A549 (cell line): ENCODE data around the gene SORL1. TPM values are rescaled to one million over a fixed set of nuclear protein-coding genes. Genes with fewer than 3 reads are reported as not detected.

ENCODE experiments used
- ATAC-seq, 2 experiments: fragments of 200-7000 bp in 1 of 2; fragments of >200 bp in 1 of 2; cut with Nextera tagmentation in 1 of 2; cut with Tn5 transposase in 1 of 2; 3 replicates each; pipeline versions ENCODE4 v1.8.0 to v1.9.1; 2018 to 2020; ENCODE audit warnings: mild to moderate bottlenecking in 1 of 2, moderate library complexity in 1 of 2
- CTCF ChIA-PET: fragments of 300-600 bp; sonication (Branson Sonifier 250); formaldehyde crosslinking; extraction: SDS; loops from one replicate; lab custom pipeline; 2021; ENCODE audit warnings: antibody characterized with exemption, inconsistent platforms; lab: Yijun Ruan, JAX
- POLR2A ChIA-PET: fragments of 350-600 bp; formaldehyde crosslinking; extraction: SDS; loops from one replicate; lab custom pipeline; 2021; ENCODE audit warnings: antibody characterized with exemption, inconsistent platforms; lab: Yijun Ruan, JAX
- DNase-seq, 2 experiments: peaks; one replicate each; pipeline versions ENCODE4 v3.0.0 to v3.0.0-alpha.2; 2011 to 2016; ENCODE audit warnings: low read depth in 1 of 2, low spot score in 1 of 2
- FAIRE-seq: peaks from 2 replicates; lab custom pipeline; 2011; peaks lifted over from hg19 to GRCh38; lab: Jason Lieb, UNC
- H3K27ac ChIP-seq, 2 experiments: fragments of >200 bp; sonication (Bioruptor Twin); formaldehyde crosslinking; 3 replicates each; pipeline ENCODE4 v1.5.1; 2016 to 2017
- H3K4me1 ChIP-seq: fragments of >200 bp; sonication (Bioruptor Twin); formaldehyde crosslinking; 3 replicates; pipeline ENCODE4 v1.6.1; 2016
- H3K4me2 ChIP-seq: fragments of >200 bp; sonication (Bioruptor Twin); formaldehyde crosslinking; 3 replicates; pipeline ENCODE4 v1.6.1; 2016
- H3K4me3 ChIP-seq: fragments of >200 bp; sonication (Bioruptor Twin); formaldehyde crosslinking; 3 replicates; pipeline ENCODE4 v1.5.1; 2016
- H3K9me3 ChIP-seq: fragments of >200 bp; sonication (Bioruptor Twin); formaldehyde crosslinking; 3 replicates; pipeline ENCODE4 v1.6.1; 2016
- ATOH8 ChIP-seq: fragments of 250-450 bp; sonication (Bioruptor Pico); IDR thresholded peaks from 2 replicates; pipeline ENCODE4 v1.5.0; 2020; ENCODE audit warnings: low read depth, mild to moderate bottlenecking, moderate library complexity
- BHLHE40 ChIP-seq: IDR thresholded peaks from 2 replicates; pipeline ENCODE4 v1.6.1; 2012; ENCODE audit warnings: low read depth, low read length, inconsistent platforms
- CBX2 ChIP-seq: fragments of 200-600 bp; sonication (generic); IDR thresholded peaks from 2 replicates; pipeline ENCODE4 v1.6.1; 2016; ENCODE audit warnings: low read depth, mild to moderate bottlenecking, borderline replicate concordance
- CEBPB ChIP-seq, 2 experiments: fragments of >200 bp in 1 of 2; sonication (Bioruptor Twin) in 1 of 2; formaldehyde crosslinking in 1 of 2; IDR thresholded peaks; 2 replicates each; pipeline ENCODE4 v1.6.1; 2012 to 2016
- CHD4 ChIP-seq: fragments of 200-600 bp; sonication (generic); IDR thresholded peaks from 2 replicates; pipeline ENCODE4 v1.6.1; 2016; ENCODE audit warnings: antibody characterized with exemption, mild to moderate bottlenecking, borderline replicate concordance
- EP300 ChIP-seq, 2 experiments: fragments of >200 bp; sonication (Bioruptor Twin); formaldehyde crosslinking; IDR thresholded peaks; 2 replicates in 1 of 2; 3 replicates in 1 of 2; pipeline ENCODE4 v1.6.1; 2016 to 2017
- FOSB ChIP-seq: fragments of 250-450 bp; sonication (Bioruptor Pico); IDR thresholded peaks from 2 replicates; pipeline ENCODE4 v1.5.0; 2020; ENCODE audit warnings: mild to moderate bottlenecking, moderate library complexity
- FOSL2 ChIP-seq, 2 experiments: fragments of 450-650 bp in 1 of 2; fragments of >200 bp in 1 of 2; sonication (Bioruptor Twin) in 1 of 2; formaldehyde crosslinking; IDR thresholded peaks; 2 replicates each; pipeline versions ENCODE4 v1.5.0 to v1.6.1; 2016 to 2020; ENCODE audit warnings: mild to moderate bottlenecking in 1 of 2, moderate library complexity in 1 of 2
- FOXS1 ChIP-seq: fragments of 250-450 bp; sonication (Bioruptor Pico); IDR thresholded peaks from 2 replicates; pipeline ENCODE4 v1.5.0; 2020; ENCODE audit warnings: mild to moderate bottlenecking, moderate library complexity
- HDAC2 ChIP-seq: fragments of 200-600 bp; sonication (generic); IDR thresholded peaks from 2 replicates; pipeline ENCODE4 v1.6.1; 2016
- HMGXB4 ChIP-seq: fragments of 250-450 bp; sonication (Bioruptor Pico); IDR thresholded peaks from 2 replicates; pipeline ENCODE4 v1.5.0; 2021; ENCODE audit warnings: mild to moderate bottlenecking, moderate library complexity, borderline replicate concordance
- HOXB13 ChIP-seq: fragments of 250-450 bp; sonication (Bioruptor Pico); IDR thresholded peaks from 2 replicates; pipeline ENCODE4 v1.5.0; 2020; ENCODE audit warnings: low read depth, mild to moderate bottlenecking, moderate library complexity
- HOXB5 ChIP-seq: fragments of 250-450 bp; sonication (Bioruptor Pico); IDR thresholded peaks from 2 replicates; pipeline ENCODE4 v1.5.0; 2020; ENCODE audit warnings: mild to moderate bottlenecking, moderate library complexity
- KDM5A ChIP-seq: fragments of 200-600 bp; sonication (generic); IDR thresholded peaks from 2 replicates; pipeline ENCODE4 v1.6.1; 2016; ENCODE audit warnings: antibody characterized with exemption, mild to moderate bottlenecking
- MAZ ChIP-seq: fragments of 150-350 bp; IDR thresholded peaks from 2 replicates; pipeline ENCODE4 v1.6.1; 2014; ENCODE audit warnings: antibody characterized with exemption, low read depth, low read length, borderline replicate concordance
- MYC ChIP-seq: IDR thresholded peaks from 2 replicates; pipeline ENCODE4 v1.6.1; 2012; ENCODE audit warnings: mild to moderate bottlenecking, inconsistent platforms, low read length, improper control_type of control experiment, borderline replicate concordance
- NFE2L2 ChIP-seq: fragments of 150-350 bp; conservative IDR thresholded peaks from 2 replicates; pipeline ENCODE4 v1.6.1; 2014; ENCODE audit warnings: low read length
- POLR2A ChIP-seq: IDR thresholded peaks from 2 replicates; pipeline ENCODE4 v1.6.1; 2012; ENCODE audit warnings: mild to moderate bottlenecking, low read length
- RAD21 ChIP-seq, 2 experiments: fragments of >200 bp in 1 of 2; sonication (Bioruptor Twin) in 1 of 2; formaldehyde crosslinking in 1 of 2; IDR thresholded peaks in 1 of 2; conservative IDR thresholded peaks in 1 of 2; 2 replicates in 1 of 2; 3 replicates in 1 of 2; pipeline ENCODE4 v1.6.1; 2012 to 2018; ENCODE audit warnings: inconsistent platforms in 1 of 2
- RCOR1 ChIP-seq: fragments of 150-350 bp; IDR thresholded peaks from 2 replicates; pipeline ENCODE4 v1.6.1; 2014; ENCODE audit warnings: antibody characterized with exemption, low read length, low read depth
- RNF2 ChIP-seq: fragments of 200-600 bp; sonication (generic); IDR thresholded peaks from 2 replicates; pipeline ENCODE4 v1.6.1; 2016; ENCODE audit warnings: low read depth, mild to moderate bottlenecking, antibody characterized with exemption, moderate library complexity, borderline replicate concordance
- ZNF302 ChIP-seq: fragments of 250-450 bp; sonication (Bioruptor Pico); IDR thresholded peaks from 2 replicates; pipeline ENCODE4 v1.9.0; 2021; ENCODE audit warnings: inconsistent platforms, mild to moderate bottlenecking, moderate library complexity
- ZSCAN20 ChIP-seq: fragments of 250-450 bp; sonication (Bioruptor Pico); IDR thresholded peaks from 2 replicates; pipeline ENCODE4 v1.8.0; 2022; ENCODE audit warnings: mild to moderate bottlenecking, moderate library complexity
- WGBS: methylation state at CpG from one replicate; pipeline ENCODE4 v1.1.6; 2017; ENCODE audit errors: missing lambda C conversion rate; 5-methylcytosine and 5-hydroxymethylcytosine counted together
- polyA plus RNA-seq, 4 experiments: library from polyadenylated mRNA; depleted of rRNA in 3 of 4; stranded (reverse); fragments of >200 nt; fragmentation: RNase III in 1 of 4; extraction: RNeasy Plus Mini Kit Qiagen cat#74134 plus additional on column Dnase treatment in 1 of 4; gene quantifications; 2 replicates in 3 of 4; 3 replicates in 1 of 4; pipeline ENCODE4 v1.2.3, GENCODE V29; 2011 to 2017
- TF ChIP-seq, protein P1 (sequence below): fragments of >200 bp; sonication (Bioruptor Twin); formaldehyde crosslinking; IDR thresholded peaks from 2 replicates; pipeline ENCODE4 v1.6.1; 2016
- TF ChIP-seq, protein P2 (sequence below): IDR thresholded peaks from 2 replicates; pipeline ENCODE4 v1.6.1; 2012; ENCODE audit warnings: low read depth, borderline replicate concordance
- TF ChIP-seq, protein P3 (sequence below): fragments of >200 bp; sonication (Bioruptor Twin); formaldehyde crosslinking; IDR thresholded peaks from 3 replicates; pipeline ENCODE4 v1.5.1; 2016
- TF ChIP-seq, protein P4 (sequence below): IDR thresholded peaks from 2 replicates; pipeline ENCODE4 v1.6.1; 2012

Gene SORL1
- polyA plus RNA-seq, 2 of the 4 experiments (the other 2 are of a cell fraction) = 0.45 to 3.8 TPM

GRCh38 chr11:121572571-121573059, 120.5 kb downstream of the SORL1 start:
- POLR2A ChIA-PET = no interaction called here
- H3K4me3 ChIP-seq = no peak overlapping the region
- no peak overlapping the region for H3K27ac ChIP-seq
- WGBS = 54% methylated on average over 11 of the region's 11 CpGs
- H3K9me3 ChIP-seq = no peaks in the 10 kb centered on the region
- no peak for TF ChIP-seq ATOH8 (CRISPR knock-in tag)
- TF ChIP-seq ZNF302 (CRISPR knock-in tag) = no peak
- TF ChIP-seq CHD4 = no peak
- TF ChIP-seq, protein P1, sequence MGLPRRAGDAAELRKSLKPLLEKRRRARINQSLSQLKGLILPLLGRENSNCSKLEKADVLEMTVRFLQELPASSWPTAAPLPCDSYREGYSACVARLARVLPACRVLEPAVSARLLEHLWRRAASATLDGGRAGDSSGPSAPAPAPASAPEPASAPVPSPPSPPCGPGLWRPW = no peak
- TF ChIP-seq, protein P2, sequence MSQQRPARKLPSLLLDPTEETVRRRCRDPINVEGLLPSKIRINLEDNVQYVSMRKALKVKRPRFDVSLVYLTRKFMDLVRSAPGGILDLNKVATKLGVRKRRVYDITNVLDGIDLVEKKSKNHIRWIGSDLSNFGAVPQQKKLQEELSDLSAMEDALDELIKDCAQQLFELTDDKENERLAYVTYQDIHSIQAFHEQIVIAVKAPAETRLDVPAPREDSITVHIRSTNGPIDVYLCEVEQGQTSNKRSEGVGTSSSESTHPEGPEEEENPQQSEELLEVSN = no peak
- no peak for TF ChIP-seq ZSCAN20 (CRISPR knock-in tag)
- TF ChIP-seq CEBPB (IDR thresholded peaks at IDR 0.05) = no peak
- TF ChIP-seq, all 56 proteins: peak for 0
- H3K4me1 ChIP-seq = no peaks in the 10 kb centered on the region
- FAIRE-seq (no peak), DNase-seq (no peak), ATAC-seq (no peak)
- H3K4me2 ChIP-seq = no peak overlapping the region
- CTCF ChIA-PET = interaction anchor here (1.2 to 2.2 kb wide), 2 partner anchors 9 to 19 kb away, joined by 3 to 7 read pairs; no protein-coding TSS in a partner anchor

GRCh38 chr11:121574801-121575200, 122.7 kb downstream of the SORL1 start:
- CTCF ChIA-PET = interaction anchor here (1.0 kb wide), 1 partner anchor 255 kb away, joined by 3 read pairs; no protein-coding TSS in a partner anchor
- FAIRE-seq = no peak

DNA sequence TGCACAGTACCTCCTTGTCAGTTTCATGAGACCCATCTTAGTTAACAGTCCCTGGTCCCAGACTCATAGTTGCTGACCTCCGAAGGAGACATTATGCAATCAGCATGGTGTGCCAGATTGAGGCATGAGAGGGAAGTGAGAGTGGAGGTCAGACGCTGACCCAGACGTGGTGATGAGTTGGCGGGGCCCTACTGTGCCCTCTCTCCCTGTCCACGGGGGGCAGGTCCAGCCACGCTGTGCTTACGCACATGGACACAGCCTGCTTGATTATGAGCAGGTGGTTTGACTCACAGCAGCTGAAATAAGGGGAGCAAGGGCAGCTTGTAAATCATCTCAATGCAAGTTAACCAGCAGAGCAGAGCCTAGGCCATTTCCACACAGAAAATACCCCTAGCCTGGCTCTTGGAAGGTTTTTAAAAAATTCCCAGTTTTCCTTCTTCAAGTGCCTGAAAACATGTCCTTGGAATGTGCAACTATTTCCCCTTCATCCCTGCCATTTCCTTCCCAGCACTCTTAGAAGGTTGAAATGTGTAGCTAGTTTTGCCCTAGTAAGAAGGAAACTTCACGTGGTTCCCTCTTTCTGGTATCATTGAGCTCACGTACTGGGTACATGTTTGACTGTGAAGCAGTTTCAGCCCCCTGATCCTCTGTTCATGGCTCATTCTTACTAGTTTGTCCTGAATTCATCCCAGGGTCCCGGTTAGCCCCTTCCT, 123.3 kb downstream of the SORL1 start:
- H3K4me2 ChIP-seq = no peak overlapping the region
- H3K27ac ChIP-seq = no peak overlapping the region
- ATAC-seq (no peak), DNase-seq (no peak), FAIRE-seq (no peak)
- ChIA-PET CTCF (no interaction called here), POLR2A (no interaction called here)
- H3K4me1 ChIP-seq = no peaks in the 10 kb centered on the region
- no peaks in the 10 kb centered on the region for H3K9me3 ChIP-seq
- 54% methylated on average over 10 of the region's 10 CpGs for WGBS
- H3K4me3 ChIP-seq = no peak overlapping the region
- TF ChIP-seq HOXB13 (CRISPR knock-in tag) = no peak
- TF ChIP-seq, protein P2 = no peak
- no peak for TF ChIP-seq RNF2
- TF ChIP-seq FOSL2 (IDR thresholded peaks at IDR 0.05) = no peak
- no peak for TF ChIP-seq FOSL2 (CRISPR knock-in tag; IDR thresholded peaks at IDR 0.05)
- TF ChIP-seq EP300 (IDR thresholded peaks at IDR 0.05) = no peak
- TF ChIP-seq CHD4 = no peak
- TF ChIP-seq, protein P3, sequence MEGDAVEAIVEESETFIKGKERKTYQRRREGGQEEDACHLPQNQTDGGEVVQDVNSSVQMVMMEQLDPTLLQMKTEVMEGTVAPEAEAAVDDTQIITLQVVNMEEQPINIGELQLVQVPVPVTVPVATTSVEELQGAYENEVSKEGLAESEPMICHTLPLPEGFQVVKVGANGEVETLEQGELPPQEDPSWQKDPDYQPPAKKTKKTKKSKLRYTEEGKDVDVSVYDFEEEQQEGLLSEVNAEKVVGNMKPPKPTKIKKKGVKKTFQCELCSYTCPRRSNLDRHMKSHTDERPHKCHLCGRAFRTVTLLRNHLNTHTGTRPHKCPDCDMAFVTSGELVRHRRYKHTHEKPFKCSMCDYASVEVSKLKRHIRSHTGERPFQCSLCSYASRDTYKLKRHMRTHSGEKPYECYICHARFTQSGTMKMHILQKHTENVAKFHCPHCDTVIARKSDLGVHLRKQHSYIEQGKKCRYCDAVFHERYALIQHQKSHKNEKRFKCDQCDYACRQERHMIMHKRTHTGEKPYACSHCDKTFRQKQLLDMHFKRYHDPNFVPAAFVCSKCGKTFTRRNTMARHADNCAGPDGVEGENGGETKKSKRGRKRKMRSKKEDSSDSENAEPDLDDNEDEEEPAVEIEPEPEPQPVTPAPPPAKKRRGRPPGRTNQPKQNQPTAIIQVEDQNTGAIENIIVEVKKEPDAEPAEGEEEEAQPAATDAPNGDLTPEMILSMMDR = no peak
- no peak for TF ChIP-seq FOXS1 (CRISPR knock-in tag)
- TF ChIP-seq HOXB5 (CRISPR knock-in tag) = no peak
- TF ChIP-seq HDAC2 = no peak
- no peak for TF ChIP-seq RAD21 (conservative IDR thresholded peaks at IDR 0.05 in 1 of 2, IDR thresholded peaks at IDR 0.05 in 1 of 2)
- no peak for TF ChIP-seq NFE2L2

More at GRCh38 chr11:121574801-121575200, 122.7 kb downstream of the SORL1 start:
- Histone ChIP-seq H3K27ac (no peak overlapping the region), H3K4me1 (no peaks in the 10 kb centered on the region), H3K4me3 (no peak overlapping the region), H3K9me3 (no peaks in the 10 kb centered on the region), H3K4me2 (no peak overlapping the region)
- ATAC-seq = no peak
- no peak for DNase-seq
- TF ChIP-seq POLR2A (no peak), RCOR1 (no peak), BHLHE40 (no peak), HMGXB4 (CRISPR knock-in tag) (no peak), FOSB (CRISPR knock-in tag) (no peak), CBX2 (no peak), RNF2 (no peak), HDAC2 (no peak), MYC (no peak), MAZ (no peak), HOXB5 (CRISPR knock-in tag) (no peak), KDM5A (no peak)
- TF ChIP-seq, protein P4, sequence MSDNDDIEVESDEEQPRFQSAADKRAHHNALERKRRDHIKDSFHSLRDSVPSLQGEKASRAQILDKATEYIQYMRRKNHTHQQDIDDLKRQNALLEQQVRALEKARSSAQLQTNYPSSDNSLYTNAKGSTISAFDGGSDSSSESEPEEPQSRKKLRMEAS = no peak
- POLR2A ChIA-PET = no interaction called here
